ENCODE results near the gene LY6G6F. TPM values are rescaled to one million over a fixed set of nuclear protein-coding genes. Genes with fewer than 3 reads are reported as not detected.

The LY6G6F gene
- total RNA-seq, 1 donor from 2014 or later, result not detected

DNA sequence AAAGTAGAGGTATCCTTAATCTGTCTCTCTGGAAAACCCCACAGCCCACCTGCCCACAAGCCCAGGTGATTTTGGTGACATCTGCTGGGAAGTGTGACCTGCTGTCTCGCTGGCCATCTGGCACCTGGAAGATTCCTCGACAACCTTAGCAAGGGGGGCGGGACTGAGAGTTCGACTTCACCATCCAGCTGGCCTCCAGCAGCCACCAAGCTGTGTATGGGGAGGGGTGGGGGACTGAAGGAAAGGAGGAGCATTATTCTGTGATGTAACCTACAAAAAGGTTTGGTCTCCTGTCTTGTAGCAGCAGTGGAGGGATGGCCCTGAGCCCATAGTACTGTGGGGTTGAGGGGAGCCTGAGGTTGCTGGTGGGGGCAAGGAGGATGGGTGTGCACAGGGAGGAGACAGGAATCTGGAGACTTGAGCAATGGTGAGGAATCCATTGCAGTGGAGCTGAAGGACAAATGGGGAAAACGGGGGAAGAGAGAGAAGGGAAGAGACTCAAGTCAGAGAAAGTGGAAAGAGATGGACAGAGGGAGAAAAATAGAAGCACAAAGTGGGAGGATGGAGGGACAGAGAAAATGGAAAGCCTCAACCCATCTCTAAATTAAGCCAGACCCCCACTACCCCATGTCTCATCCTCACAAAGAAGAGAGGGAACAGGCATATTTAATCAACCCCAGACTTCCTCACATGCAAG, 4.0 kb downstream of the LY6G6F start:
- H3K36me3 ChIP-seq (ENCODE audit: insufficient read depth, low read length), result no peaks in the 10 kb centered on the region
- H3K4me1 ChIP-seq (ENCODE audit: insufficient read depth, low read length), result no peaks in the 10 kb centered on the region
- Mint-ChIP-seq H3K36me3 (ENCODE audit: low read depth, unreplicated experiment) (peaks cover 2% of the 10 kb centered on the region), H3K9me3 (ENCODE audit: unreplicated experiment) (no peaks in the 10 kb centered on the region), H3K4me1 (ENCODE audit: low read depth, unreplicated experiment) (peaks cover 6% of the 10 kb centered on the region), H3K27me3 (ENCODE audit: low read depth, unreplicated experiment) (peaks cover 20% of the 10 kb centered on the region), H3K27ac (ENCODE audit: unreplicated experiment) (no peak overlapping the region), H3K4me3 (ENCODE audit: unreplicated experiment) (no peak overlapping the region)
- H2AFZ ChIP-seq (ENCODE audit: low read depth, low read length), result no peak overlapping the region
- no peak for FAIRE-seq
- H3K9me3 ChIP-seq (ENCODE audit: insufficient read depth, low read depth, low read length), result no peaks in the 10 kb centered on the region
- H3K27me3 ChIP-seq (ENCODE audit: insufficient read depth, low read length), result peaks cover 2% of the 10 kb centered on the region
- no peak overlapping the region for H3K27ac ChIP-seq (ENCODE audit: low read depth, low read length)
- H3K4me3 ChIP-seq (ENCODE audit: insufficient read depth, low read depth, low read length), result no peak overlapping the region
- no peaks in the 10 kb centered on the region for H4K20me1 ChIP-seq (ENCODE audit: insufficient read depth, low read length)
- no peak for DNase-seq (ENCODE audit: low read depth)
- no peak overlapping the region for H3K4me2 ChIP-seq (ENCODE audit: low read length)
- no peak overlapping the region for H3K9ac ChIP-seq (ENCODE audit: low read length)
- no peaks in the 10 kb centered on the region for H3K79me2 ChIP-seq (ENCODE audit: insufficient read depth, low read length)
- TF ChIP-seq, protein P1, sequence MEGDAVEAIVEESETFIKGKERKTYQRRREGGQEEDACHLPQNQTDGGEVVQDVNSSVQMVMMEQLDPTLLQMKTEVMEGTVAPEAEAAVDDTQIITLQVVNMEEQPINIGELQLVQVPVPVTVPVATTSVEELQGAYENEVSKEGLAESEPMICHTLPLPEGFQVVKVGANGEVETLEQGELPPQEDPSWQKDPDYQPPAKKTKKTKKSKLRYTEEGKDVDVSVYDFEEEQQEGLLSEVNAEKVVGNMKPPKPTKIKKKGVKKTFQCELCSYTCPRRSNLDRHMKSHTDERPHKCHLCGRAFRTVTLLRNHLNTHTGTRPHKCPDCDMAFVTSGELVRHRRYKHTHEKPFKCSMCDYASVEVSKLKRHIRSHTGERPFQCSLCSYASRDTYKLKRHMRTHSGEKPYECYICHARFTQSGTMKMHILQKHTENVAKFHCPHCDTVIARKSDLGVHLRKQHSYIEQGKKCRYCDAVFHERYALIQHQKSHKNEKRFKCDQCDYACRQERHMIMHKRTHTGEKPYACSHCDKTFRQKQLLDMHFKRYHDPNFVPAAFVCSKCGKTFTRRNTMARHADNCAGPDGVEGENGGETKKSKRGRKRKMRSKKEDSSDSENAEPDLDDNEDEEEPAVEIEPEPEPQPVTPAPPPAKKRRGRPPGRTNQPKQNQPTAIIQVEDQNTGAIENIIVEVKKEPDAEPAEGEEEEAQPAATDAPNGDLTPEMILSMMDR (IDR thresholded peaks at IDR 0.05; ENCODE audit: insufficient read depth, low read depth, low read length), result no peak
- no peak for TF ChIP-seq EZH2 (IDR thresholded peaks at IDR 0.05; ENCODE audit: insufficient read depth, low read length)

DNA sequence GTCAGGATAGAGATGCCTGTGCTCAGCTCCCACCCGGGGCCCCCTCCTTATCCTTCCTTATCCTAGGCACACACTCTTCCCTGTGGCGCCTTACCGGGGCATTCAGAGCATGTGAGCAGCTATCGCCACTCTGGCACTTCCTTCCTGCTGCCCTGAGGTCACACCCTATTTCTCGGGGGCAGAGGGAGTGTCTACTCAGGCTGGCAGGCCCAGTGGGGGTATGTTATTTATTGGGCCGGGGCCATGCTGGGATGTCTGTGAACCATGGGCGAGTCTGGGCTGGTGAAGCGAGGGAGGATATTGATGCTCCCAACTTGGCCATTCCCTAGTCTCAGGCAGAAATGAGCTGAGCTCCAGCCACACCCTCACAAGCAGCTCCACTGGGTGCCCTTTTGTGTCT, 4.6 kb downstream of the LY6G6F start:
- Histone ChIP-seq H3K36me3 (ENCODE audit: insufficient read depth, low read length) (no peaks in the 10 kb centered on the region), H4K20me1 (ENCODE audit: insufficient read depth, low read length) (no peaks in the 10 kb centered on the region), H3K9me3 (ENCODE audit: insufficient read depth, low read depth, low read length) (no peaks in the 10 kb centered on the region), H3K4me2 (ENCODE audit: low read length) (no peak overlapping the region), H3K27ac (ENCODE audit: low read depth, low read length) (no peak overlapping the region), H3K27me3 (ENCODE audit: insufficient read depth, low read length) (peaks cover 2% of the 10 kb centered on the region), H3K4me3 (ENCODE audit: insufficient read depth, low read depth, low read length) (no peak overlapping the region), H3K4me1 (ENCODE audit: insufficient read depth, low read length) (no peaks in the 10 kb centered on the region), H2AFZ (ENCODE audit: low read depth, low read length) (no peak overlapping the region), H3K79me2 (ENCODE audit: insufficient read depth, low read length) (no peaks in the 10 kb centered on the region), H3K9ac (ENCODE audit: low read length) (no peak overlapping the region)
- peaks cover 20% of the 10 kb centered on the region for H3K27me3 Mint-ChIP-seq (ENCODE audit: low read depth, unreplicated experiment)
- H3K9me3 Mint-ChIP-seq (ENCODE audit: unreplicated experiment), result no peaks in the 10 kb centered on the region
- no peak for DNase-seq (ENCODE audit: low read depth)
- no peak overlapping the region for H3K4me3 Mint-ChIP-seq (ENCODE audit: unreplicated experiment)
- TF ChIP-seq, protein P1 (IDR thresholded peaks at IDR 0.05; ENCODE audit: insufficient read depth, low read depth, low read length), result no peak
- no peak for TF ChIP-seq EZH2 (IDR thresholded peaks at IDR 0.05; ENCODE audit: insufficient read depth, low read length)
- H3K4me1 Mint-ChIP-seq (ENCODE audit: low read depth, unreplicated experiment), result peaks cover 6% of the 10 kb centered on the region
- no peak overlapping the region for H3K27ac Mint-ChIP-seq (ENCODE audit: unreplicated experiment)
- FAIRE-seq, result no peak
- peaks cover 2% of the 10 kb centered on the region for H3K36me3 Mint-ChIP-seq (ENCODE audit: low read depth, unreplicated experiment)

- Histone ChIP-seq H3K36me3 (ENCODE audit: insufficient read depth, low read length) (no peaks in the 10 kb centered on the region), H3K27ac (ENCODE audit: low read depth, low read length) (no peak overlapping the region), H3K79me2 (ENCODE audit: insufficient read depth, low read length) (no peaks in the 10 kb centered on the region), H3K4me2 (ENCODE audit: low read length) (no peak overlapping the region), H4K20me1 (ENCODE audit: insufficient read depth, low read length) (no peaks in the 10 kb centered on the region), H3K9ac (ENCODE audit: low read length) (no peak overlapping the region), H3K4me3 (ENCODE audit: insufficient read depth, low read depth, low read length) (no peak overlapping the region), H2AFZ (ENCODE audit: low read depth, low read length) (no peak overlapping the region), H3K27me3 (ENCODE audit: insufficient read depth, low read length) (peaks cover 2% of the 10 kb centered on the region), H3K9me3 (ENCODE audit: insufficient read depth, low read depth, low read length) (no peaks in the 10 kb centered on the region), H3K4me1 (ENCODE audit: insufficient read depth, low read length) (no peaks in the 10 kb centered on the region)
- TF ChIP-seq EZH2 (IDR thresholded peaks at IDR 0.05; ENCODE audit: insufficient read depth, low read length), result no peak
- TF ChIP-seq, protein P1 (IDR thresholded peaks at IDR 0.05; ENCODE audit: insufficient read depth, low read depth, low read length), result no peak
- DNase-seq (ENCODE audit: low read depth) (no peak), FAIRE-seq (no peak)
- H3K27me3 Mint-ChIP-seq (ENCODE audit: low read depth, unreplicated experiment), result peaks cover 15% of the 10 kb centered on the region
- H3K36me3 Mint-ChIP-seq (ENCODE audit: low read depth, unreplicated experiment), result peaks cover 2% of the 10 kb centered on the region
- peaks cover 6% of the 10 kb centered on the region for H3K4me1 Mint-ChIP-seq (ENCODE audit: low read depth, unreplicated experiment)
- no peak overlapping the region for H3K27ac Mint-ChIP-seq (ENCODE audit: unreplicated experiment)
- H3K4me3 Mint-ChIP-seq (ENCODE audit: unreplicated experiment), result no peak overlapping the region
- no peaks in the 10 kb centered on the region for H3K9me3 Mint-ChIP-seq (ENCODE audit: unreplicated experiment)
Observed at GRCh38 chr6:31712296-31712695, 5.6 kb downstream of the LY6G6F start.

All from astrocyte (in vitro differentiated cells and primary cell).